ENCODE data around the gene TM9SF4. TPM values are rescaled to one million over a fixed set of nuclear protein-coding genes. Genes with fewer than 3 reads are reported as not detected.

TM9SF4 gene
- total RNA-seq, 2 donors from 2014 or later: 47.0 to 47.4 TPM

Other genes with a start within 250 kb of the TM9SF4 start
- gene DUSP15, start 239.2 kb upstream of the TM9SF4 start, total RNA-seq: not detected
- not detected for gene TTLL9, start 239.1 kb upstream of the TM9SF4 start, total RNA-seq
- gene PDRG1, start 157.7 kb upstream of the TM9SF4 start, total RNA-seq: 10 to 100 TPM; 13.1 to 19.1 TPM
- gene XKR7, start 141.6 kb upstream of the TM9SF4 start, total RNA-seq: under 1 TPM; 0.03 to 0.04 TPM
- not detected for gene CCM2L, start 99.3 kb upstream of the TM9SF4 start, total RNA-seq
- under 1 TPM; 0.13 to 0.15 TPM for gene HCK, start 57.5 kb upstream of the TM9SF4 start, total RNA-seq
- gene PLAGL2, start 98.0 kb downstream of the TM9SF4 start, total RNA-seq: 10 to 100 TPM; 61.9 to 93.1 TPM
- gene POFUT1, start 98.2 kb downstream of the TM9SF4 start, total RNA-seq: 10 to 100 TPM; 41.4 TPM
- gene KIF3B, start 167.9 kb downstream of the TM9SF4 start, total RNA-seq: 10 to 100 TPM; 25.9 to 43.0 TPM
- 100 to 1,000 TPM; 164 to 232 TPM for gene ASXL1, start 248.6 kb downstream of the TM9SF4 start, total RNA-seq